ENCODE measurements around the gene SAPCD1.

The SAPCD1 gene

DNA sequence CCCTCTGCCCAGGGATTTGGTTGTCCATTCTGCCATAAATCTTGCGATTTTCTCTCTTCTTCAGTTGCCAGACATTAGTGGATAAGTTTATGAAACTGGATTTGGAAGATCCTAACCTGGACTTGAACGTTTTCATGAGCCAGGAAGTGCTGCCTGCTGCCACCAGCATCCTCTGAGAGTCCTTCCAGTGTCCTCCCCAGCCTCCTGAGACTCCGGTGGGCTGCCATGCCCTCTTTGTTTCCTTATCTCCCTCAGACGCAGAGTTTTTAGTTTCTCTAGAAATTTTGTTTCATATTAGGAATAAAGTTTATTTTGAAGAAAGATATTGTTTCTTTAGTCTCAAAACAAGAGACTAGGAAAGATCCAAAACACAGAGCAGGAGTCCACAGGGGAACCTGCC, at the start of gene SAPCD1:
Gene SAPCD1, plus strand, starts transcription at position 301 of the 400 bp plus-strand sequence. CDS start 399 bp downstream, outside the sequence.
- no peak for ATAC-seq

DNA sequence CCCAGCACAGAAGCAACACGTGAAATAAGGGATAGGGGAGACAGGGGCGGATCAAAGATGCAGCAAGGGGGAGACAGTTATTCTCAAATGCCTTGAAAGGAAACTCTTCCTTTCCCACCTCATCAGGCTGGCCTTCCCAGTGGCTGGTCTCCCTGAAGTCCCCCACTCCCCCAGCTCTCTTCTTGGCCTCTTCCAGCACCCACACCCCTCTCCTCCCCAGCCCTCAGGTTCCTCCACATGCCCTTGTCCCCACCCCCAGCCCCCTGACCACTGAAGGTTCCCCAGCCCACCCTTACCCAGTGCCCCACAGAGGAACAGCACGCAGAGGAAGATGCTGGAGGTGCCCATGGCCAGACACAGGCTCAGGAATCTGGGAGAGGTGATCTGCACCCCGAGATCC, 49.0 kb upstream of the SAPCD1 start:
- ATAC-seq, result no peak
- DNase-seq, result no peak

More for the DNA sequence above, at the start of gene SAPCD1:
- no peak for DNase-seq

DNA sequence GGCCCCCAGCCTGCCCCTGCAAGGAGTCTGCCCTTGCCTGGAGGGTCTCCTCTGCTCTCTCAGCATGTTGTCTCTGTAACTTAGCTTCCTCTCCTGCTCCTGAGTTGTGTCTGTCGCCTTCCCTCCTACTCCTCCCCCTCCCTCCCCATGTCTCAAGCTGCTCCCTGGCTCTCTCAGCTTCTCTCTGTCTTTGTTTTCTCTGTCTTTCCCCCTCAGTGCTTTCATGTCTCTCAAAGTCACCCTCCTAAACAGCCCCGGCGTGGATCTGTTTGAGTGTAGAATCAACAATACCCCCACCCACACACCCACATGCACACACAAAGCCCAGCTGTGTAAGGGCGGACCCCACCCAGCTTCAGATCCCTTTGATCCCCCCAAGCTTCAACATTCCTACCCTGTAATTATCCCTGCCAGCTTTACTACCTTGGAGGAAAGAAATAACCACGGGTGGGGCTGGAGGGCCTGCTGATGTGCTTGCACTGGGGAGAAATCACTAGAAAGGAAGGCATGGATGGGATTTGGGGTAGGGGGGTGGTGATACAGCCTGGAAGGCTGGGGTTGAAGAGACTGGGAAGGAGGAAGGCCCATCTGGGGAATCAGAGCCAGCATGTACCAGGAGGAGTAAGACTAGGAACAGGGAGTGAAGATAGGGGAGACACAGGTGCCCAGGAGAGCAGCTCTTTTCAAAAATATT, 48.3 kb upstream of the SAPCD1 start:
- no peak for ATAC-seq
- no peak for DNase-seq

DNA sequence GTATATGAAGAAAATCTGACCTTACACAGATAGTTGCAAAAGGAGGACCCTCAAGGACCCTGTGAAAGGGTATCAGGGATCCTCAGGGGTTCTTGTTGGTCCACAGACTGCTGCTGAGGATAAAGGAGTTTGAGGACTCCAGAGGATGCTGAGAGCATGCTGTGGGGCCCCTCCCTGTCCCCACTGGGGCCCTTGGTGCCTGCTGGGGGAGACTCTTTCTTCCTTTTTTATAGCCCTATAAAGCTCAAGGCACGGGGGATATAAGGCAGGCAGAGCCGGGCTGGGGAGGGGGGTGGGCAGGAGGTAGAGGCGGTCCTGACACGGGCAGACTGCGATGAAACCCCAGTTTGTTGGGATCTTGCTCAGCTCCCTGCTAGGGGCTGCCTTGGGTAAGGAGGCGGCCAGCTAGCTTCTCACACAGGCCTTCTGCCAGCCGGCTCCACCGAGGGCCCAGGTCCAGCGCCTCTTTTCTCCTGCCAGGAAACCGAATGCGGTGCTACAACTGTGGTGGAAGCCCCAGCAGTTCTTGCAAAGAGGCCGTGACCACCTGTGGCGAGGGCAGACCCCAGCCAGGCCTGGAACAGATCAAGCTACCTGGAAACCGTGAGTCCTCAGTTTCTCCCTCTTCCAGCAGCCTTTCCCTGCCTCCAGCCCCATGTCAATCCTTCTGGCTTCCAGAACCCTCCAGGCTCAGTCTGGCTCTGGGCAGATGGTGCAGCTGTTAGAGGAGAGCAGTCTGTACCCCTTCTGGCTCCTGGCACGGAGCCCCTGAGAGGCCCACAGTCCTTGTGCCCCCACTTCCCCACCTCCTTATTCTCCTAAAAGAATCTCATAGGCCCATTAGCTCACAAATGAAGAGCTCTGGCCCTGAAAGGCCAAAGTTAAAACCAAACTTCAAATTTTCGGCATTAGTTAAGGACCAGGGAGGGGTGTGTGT, 47.2 kb upstream of the SAPCD1 start, which contains the start of gene LY6G6D:
Gene LY6G6D, plus strand, starts transcription at position 327 of the 937 bp plus-strand sequence. Its CDS starts 8 bp downstream, at position 335.
- no peak for DNase-seq
- ATAC-seq, result no peak

DNA sequence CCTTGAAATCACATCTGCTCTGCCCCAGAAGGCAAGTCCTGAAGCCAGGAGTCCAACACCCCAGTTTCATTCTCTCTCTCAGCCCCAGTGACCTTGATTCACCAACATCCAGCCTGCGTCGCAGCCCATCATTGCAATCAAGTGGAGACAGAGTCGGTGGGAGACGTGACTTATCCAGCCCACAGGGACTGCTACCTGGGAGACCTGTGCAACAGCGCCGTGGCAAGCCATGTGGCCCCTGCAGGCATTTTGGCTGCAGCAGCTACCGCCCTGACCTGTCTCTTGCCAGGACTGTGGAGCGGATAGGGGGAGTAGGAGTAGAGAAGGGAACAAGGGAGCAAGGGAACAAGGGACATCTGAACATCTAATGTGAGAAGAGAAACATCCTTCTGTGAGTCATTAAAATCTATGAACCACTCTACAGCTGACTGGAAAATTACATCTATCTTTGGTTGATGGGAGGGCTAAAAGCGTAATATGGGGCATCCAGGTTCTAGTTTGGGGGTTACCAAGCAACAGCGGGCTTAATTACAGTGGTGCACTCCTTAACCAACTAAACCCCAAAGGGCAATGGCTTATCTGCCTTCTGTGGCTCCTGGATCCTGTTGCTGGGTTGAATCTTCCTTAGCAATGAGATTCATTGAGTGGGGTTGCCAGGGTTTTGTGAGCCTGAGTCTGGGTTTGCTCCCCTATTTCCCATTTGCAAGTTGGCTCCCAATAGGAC, 44.8 kb upstream of the SAPCD1 start:
- ATAC-seq, result no peak

DNA sequence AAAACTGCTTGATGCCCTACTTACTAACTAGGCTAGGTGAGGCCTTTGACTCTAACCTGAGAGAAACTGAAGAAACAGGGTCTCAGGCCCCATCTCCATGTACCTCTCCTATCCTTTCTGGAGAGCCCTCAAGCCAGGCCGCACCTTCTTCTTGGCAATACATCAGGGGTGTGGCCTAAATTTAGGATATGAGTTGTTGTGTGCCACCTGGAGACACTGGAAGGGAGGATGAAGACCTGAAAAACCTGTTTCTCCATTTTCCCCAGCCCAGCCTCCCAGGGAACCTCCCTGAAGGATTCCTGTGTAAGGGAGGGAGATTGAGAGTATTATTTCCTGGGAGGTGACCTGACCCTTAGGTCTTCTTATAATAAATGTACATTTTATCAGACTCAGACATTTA, 44.2 kb upstream of the SAPCD1 start:
- ATAC-seq (no peak), DNase-seq (no peak)

More for the DNA sequence above, 44.8 kb upstream of the SAPCD1 start:
- no peak for DNase-seq

DNA sequence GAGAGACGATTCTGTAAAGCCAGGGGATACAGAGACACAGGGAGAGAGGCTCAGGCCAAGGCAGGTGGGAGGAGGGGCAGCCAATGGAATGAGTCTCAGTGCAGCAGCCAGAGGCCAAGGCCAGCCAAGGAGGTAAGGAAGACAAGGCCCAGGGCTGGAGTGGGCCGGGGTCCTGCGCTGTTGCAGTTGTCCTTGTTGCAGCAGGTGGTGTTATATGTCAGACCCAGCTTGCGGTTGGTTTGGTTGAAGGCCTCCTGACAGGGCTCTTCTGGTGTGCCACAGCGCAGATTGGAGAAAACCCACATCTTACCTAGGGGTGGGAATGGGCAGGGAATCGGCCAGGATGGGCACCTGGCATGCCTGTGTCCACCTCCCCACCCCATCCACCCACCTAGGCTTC, 43.5 kb upstream of the SAPCD1 start:
- ATAC-seq (no peak), DNase-seq (no peak)

DNA sequence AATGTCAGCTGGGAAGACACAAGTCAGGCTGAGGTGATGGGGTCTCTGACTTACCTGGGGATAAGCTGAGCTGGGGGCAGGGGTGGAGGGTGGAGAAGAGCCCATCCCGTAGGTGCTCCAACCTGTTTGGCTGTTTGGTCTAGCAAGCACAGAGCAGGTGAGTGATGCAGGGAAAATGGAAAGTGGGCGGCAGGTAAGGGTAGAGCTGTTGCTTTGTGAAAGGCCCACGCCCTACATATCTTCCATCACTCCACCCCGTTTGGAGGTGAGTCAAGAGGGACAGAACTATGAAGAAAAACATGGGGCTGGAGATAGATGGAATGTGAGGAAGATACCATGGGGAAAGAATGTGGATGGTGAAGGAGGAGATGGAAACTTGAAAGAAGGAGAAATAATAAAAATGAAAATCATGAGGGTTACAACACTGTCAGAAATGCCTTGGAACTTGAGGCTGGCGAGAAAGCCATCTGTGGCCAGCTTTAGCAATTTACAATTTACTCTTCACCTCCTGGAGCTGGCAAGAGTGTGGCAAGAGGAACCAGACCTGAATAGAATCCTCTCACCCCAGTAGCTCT, 42.2 kb upstream of the SAPCD1 start:
- DNase-seq, result no peak
- no peak for ATAC-seq

DNA sequence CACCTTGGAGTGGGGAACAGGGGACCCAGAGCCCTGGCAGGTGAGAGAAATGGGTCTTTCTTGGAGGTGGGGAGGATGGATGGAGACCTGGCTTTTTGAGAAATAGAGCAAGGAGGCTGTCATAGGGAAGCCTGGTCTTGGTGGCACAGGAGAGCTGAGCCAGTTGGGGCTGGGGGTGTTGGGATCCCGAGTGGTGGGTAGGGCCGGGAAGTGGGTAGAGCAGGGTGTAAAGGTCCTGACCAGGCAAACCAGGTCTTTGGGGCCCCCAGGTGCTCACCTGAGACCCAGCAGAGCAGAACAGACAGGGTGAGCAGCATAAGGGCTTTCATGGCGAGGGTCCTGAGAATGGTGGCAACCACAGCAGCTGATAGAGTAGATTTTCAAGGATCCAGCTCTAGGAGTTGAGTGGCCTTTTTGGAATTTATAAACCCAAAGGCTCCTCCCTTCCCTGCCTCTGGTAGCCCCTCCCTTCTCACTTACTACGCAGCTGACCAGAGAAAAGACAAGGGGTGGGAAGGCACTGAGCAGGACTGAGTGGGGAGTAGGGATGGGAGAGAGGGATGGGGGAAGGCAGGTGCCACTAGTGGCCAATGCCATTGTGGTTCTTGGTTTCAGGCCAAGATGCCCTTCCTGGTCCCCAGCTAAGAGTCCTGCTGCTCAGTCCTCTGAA, 41.0 kb upstream of the SAPCD1 start, which contains the start of gene LY6G6C:
Gene LY6G6C, minus strand, starts transcription at position 396 of the 670 bp plus-strand sequence. Its CDS starts 67 bp downstream, at position 329.
- ATAC-seq (no peak), DNase-seq (no peak)

DNA sequence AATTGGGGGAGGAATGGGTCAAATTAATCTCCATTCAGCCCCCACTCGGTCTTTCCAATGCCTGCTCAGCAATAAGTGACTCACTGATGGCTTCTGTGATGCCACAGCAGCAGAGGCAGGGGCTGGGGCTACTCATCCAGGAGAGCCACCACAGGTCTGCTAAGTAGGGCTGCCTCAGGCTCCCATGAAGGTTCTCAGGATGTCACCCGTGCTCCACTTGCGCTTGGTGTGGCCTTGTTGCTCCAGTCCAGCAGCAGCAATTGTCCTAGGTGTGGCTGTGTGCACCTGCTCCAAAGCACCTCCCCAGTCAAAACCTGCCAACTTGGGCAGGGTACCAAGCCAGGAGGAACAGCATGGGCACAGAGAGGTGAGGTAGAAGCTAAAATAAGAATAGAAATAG, 40.3 kb upstream of the SAPCD1 start:
- peak; percentile 37 for ATAC-seq

DNA sequence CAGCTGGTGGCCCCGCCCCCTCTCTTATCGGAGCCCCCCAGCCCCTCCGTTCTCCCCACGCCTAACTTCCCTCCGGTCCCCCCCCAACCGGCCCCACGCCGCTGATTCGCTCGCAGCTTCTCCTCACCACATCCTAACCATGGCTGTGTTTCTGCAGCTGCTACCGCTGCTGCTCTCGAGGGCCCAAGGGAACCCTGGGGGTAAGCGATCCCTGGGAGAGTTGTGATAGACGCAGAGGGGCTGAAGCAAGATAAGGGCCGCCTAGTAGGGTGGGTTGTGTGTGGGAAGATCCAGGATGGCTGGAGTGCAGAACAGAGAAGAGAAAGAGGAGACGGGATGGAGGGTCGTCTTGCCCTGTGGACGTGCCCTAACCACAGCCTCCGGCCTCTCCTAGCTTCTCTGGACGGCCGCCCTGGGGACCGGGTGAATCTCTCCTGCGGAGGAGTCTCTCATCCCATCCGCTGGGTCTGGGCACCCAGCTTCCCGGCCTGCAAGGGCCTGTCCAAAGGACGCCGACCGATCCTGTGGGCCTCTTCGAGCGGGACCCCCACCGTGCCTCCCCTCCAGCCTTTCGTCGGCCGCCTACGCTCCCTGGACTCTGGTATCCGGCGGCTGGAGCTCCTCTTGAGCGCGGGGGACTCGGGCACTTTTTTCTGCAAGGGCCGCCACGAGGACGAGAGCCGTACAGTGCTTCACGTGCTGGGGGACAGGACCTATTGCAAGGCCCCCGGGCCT, 39.0 kb upstream of the SAPCD1 start, which contains the start of gene MPIG6B:
Gene MPIG6B, plus strand, starts transcription at position 129 of the 735 bp plus-strand sequence. Its CDS starts 11 bp downstream, at position 140.
- ATAC-seq (no peak), DNase-seq (no peak)

More for the DNA sequence above, 40.3 kb upstream of the SAPCD1 start:
- DNase-seq, result no peak

DNA sequence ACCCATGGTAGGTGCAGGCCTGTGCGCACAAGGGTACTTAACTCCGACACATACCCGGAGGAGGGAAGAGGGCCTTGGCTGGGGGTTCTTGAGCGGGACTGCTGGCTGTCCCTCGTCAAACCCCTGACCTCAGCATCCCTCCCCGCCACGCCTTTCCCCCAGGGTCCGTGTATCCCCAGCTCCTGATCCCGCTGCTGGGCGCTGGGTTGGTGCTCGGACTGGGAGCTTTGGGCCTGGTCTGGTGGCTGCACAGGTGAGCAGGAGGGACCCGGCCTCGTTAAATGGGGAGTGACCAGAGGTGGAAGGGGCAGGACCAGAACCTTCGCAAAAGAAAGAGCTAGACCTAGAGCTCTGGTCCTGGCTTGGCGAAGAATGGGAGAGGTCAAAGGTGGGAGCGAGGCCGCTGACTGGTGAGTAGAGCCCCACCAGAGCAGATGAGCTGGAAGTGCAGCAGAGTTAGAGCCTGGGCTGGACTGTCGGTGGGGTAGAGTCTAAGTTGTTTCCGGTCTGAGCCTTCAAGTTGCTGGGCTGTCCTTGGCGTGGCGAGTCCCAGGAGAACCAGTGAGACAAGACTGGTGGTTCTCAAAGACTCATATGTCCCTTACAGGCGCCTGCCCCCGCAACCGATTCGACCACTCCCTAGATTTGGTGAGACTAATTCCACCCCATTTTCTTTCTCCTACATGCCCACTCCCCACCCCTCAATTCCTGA, 38.3 kb upstream of the SAPCD1 start:
- no peak for ATAC-seq
- no peak for DNase-seq

DNA sequence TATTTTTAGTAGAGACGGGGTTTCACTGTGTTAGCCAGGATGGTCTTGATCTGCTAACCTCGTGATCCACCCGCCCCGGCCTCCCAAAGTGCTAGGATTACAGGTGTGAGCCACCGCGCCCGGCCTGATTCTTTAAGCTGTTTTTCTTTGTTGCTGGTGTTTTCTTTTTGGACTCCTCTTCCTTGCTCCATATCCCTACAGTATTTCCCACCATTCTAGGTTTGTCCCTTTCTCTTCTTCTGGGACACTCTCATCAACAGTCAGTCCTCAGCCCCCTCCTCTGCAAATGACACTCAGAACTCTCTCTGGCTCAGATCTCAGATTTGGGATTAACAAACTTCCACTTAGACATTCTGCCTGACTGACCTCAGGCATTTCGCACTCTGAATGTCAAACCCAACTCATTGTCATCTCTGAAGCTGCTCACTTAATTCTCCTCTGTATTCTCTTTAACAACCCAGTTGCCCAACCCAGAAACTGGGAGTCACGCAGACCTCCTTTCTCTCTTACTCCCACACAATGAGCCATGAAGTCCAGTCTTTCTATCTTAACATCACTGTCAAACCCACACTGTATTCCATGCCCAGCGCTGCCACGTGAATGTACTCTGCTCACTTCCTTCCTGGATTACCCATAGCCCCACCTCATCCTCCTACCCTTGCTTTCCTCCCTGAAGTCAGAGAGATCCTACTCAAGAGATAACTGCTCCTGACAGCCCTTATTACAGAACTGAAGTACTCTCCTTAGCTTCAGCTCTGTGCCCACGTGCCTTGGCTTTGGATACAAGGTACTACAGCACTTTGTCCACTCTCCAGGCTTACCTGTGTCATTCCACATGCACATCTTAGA, 36.7 kb upstream of the SAPCD1 start:
- DNase-seq, result no peak
- no peak for ATAC-seq

DNA sequence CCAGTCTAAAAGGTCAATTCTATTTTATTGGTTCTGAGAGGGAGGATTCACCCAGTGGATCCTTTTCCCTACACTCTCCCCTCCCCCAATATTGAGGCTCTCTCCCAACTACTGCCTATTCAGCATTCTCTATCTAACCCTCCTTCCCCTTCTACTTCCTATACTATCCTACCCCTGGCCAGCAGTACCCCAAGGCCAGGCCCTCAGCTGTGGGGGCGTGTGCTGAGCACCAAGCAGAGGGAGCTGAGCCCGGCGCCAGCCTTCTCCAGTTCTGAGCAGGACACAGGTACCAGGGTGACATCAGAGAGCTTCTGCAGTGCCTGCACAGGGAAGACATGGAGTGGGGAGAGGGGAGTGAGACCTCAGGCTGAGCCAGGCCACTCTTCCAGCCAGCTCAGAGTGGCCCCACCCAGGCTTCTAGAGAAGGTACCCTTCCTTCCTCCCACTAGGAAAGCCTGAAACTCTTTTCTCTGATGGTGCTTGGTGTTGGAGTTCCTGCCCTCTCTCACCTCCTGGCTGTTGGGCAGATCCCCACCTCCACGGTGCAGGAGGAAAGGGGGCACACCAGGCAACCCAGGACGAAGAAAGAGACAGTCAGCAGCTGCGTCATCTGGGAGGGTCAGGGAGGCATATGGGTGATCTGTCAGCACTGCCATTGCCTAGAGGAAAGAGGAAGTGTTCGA, 35.3 kb upstream of the SAPCD1 start:
- DNase-seq (peak; percentile 45), ATAC-seq (peak; percentile 51)

DNA sequence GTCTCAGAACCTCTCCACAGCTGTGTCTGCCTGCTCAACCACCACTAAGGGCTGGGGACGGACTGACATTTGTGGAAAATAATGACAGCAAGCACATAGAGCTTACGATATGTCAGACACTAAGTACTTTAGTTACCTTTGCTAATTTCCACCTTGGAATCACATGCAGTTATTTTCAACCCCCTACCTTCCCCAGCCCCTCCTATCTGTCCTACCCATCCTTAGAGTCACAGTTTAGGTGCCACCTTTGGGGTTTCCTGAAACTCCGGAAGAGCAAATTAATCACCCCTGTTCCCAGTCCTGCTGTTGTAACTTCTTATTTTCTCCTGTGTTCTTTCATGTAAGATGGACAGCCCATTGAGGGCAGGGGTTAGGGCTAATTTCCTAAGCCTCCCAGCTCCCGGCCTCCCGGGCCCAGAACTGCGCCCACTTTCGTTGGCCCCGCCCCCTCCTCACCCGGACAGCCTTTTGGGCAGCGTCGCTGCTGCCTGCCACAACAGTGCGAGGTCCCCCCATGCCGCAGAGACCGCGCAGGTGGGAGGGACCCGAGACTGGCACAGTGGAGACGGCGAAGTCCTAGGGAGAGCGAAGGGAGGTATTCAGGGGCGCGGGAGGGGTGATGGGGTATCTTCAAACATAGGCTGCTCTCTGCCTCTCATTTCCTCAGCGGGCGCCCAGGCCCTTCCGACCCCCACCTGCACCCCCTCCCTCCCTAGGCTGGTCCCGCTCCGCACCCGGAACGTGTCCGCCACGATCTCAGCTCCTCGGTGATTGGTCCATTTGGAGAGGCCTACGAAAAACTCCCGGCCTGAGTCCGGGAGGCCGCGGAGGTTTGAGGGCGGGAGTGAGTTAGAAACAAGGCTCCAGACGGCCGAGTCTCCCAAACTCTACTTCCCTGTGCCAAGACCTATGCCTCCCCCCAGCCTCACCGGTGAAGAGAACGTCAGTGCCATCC, 34.5 kb upstream of the SAPCD1 start:
- no peak for DNase-seq
- no peak for ATAC-seq

DNA sequence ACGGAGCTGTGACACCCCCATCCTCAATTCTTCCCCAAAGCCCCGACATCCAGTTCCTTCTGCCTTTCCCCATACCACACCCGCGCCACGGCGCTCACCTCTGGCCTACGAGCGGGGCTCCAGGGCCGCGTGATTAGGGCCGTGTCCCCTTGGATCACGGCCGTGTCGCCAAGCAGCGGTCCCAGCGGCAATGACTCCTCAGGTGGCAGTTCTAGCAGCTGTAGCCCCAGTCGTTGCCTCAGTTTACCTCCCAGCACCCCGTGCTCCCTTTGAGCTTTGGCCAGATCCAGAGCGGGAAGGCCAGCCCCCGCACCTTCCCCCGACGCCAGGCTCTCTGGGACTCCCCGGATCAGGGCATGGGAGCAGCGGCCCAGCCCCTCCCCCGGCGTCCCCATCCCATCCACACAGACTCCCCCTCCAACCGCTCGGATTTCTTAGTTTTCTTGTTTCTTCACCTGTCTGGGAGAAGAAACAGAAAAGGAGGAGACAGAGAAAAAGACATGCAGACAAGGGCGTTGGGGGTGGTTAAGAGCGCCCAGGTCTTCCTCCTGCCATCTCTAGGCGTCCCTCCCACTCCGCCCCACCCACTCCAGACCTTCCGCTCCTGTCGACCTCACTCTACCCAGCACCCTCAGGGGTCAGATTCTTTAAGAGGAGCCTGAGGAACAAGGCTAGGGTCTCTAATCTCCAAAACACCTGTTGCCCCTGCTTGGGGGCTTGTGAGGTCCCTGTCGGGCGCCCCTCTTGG, 33.5 kb upstream of the SAPCD1 start, which contains the start of gene DDAH2:
Gene DDAH2, minus strand, starts transcription at position 533 of the 748 bp plus-strand sequence. Its CDS starts 138 bp downstream, at position 395.
- no peak for ATAC-seq
- no peak for DNase-seq

All from stimulated activated naive CD8-positive, alpha-beta T cell treated with anti-CD3 and anti-CD28 coated beads, Interleukin-15, Interleukin-2, amounts not matched to agents 100 U/mL and 50 U/mL, for 24 hours (primary cell).